B cell (primary cell): ENCODE measurements around the gene HTR3C. TPM values are rescaled to one million over a fixed set of nuclear protein-coding genes. Genes with fewer than 3 reads are reported as not detected.

Source experiments
- ATAC-seq: fragments of 200-7000 bp; cut with Tn5 transposase; one replicate; pipeline ENCODE4 v1.10.0; 2021; ENCODE audit warnings: low read depth, mild to moderate bottlenecking, moderate number of reproducible peaks, moderate library complexity
- CTCF ChIA-PET: fragments of 350-600 bp; sonication (Branson Sonifier 250); formaldehyde crosslinking; loops from one replicate; lab custom pipeline; 2021; ENCODE audit warnings: antibody characterized with exemption, inconsistent platforms; lab: Charles Lee
- POLR2A ChIA-PET: fragments of 350-600 bp; sonication (Branson Sonifier 250); formaldehyde crosslinking; loops from one replicate; lab custom pipeline; 2021; ENCODE audit warnings: antibody characterized with exemption; lab: Charles Lee
- DNase-seq: peaks from one replicate; pipeline ENCODE4 v3.0.0; 2013
- H2AFZ ChIP-seq: 2 replicates; pipeline ENCODE4 v1.6.1; 2012; ENCODE audit warnings: mild to moderate bottlenecking, low read depth, low read length; ENCODE audit not compliant: insufficient read depth, poor library complexity, severe bottlenecking
- H3K27ac ChIP-seq, 2 donors: 1 replicate in 1 of 2; 2 replicates in 1 of 2; pipeline ENCODE4 v1.5.1; 2012 to 2013; ENCODE audit warnings: low read length in 2 of 2, mild to moderate bottlenecking in 2 of 2, moderate library complexity in 1 of 2
- H3K27me3 ChIP-seq, 4 experiments: fragments of 200-600 bp in 1 of 4; sonication (generic) in 1 of 4; replicated peaks in 1 of 4; 1 replicate in 2 of 4; 2 replicates in 2 of 4; pipeline versions ENCODE4 v1.6.1 to v1.7.0; 2013 to 2016; ENCODE audit warnings: low read length in 3 of 4, mild to moderate bottlenecking in 2 of 4, mixed read lengths in 1 of 4, moderate library complexity in 1 of 4; ENCODE audit not compliant: insufficient read depth in 4 of 4, control insufficient read depth in 3 of 4; ENCODE audit errors: control extremely low read depth in 1 of 4
- H3K36me3 ChIP-seq, 2 experiments: replicated peaks in 1 of 2; 1 replicate in 1 of 2; 2 replicates in 1 of 2; pipeline versions ENCODE4 v1.6.1 to v1.7.1; 2013; ENCODE audit warnings: low read length in 1 of 2; ENCODE audit not compliant: insufficient read depth in 2 of 2, control insufficient read depth in 1 of 2; ENCODE audit errors: control extremely low read depth in 1 of 2, extremely low read depth in 1 of 2
- H3K4me1 ChIP-seq, 2 donors: fragments of 200-600 bp in 1 of 2; sonication (generic) in 1 of 2; 1 replicate in 1 of 2; 2 replicates in 1 of 2; pipeline versions ENCODE4 v1.5.1 to v1.6.1; 2013 to 2017; ENCODE audit warnings: low read length in 2 of 2; ENCODE audit not compliant: control insufficient read depth in 2 of 2, insufficient read depth in 2 of 2
- H3K4me2 ChIP-seq: replicated peaks from 2 replicates; pipeline ENCODE3; 2012; ENCODE audit warnings: mild to moderate bottlenecking, low read depth, low read length; ENCODE audit not compliant: poor library complexity, severe bottlenecking
- H3K4me3 ChIP-seq, 5 experiments: fragments of 200-600 bp in 1 of 5; sonication (generic) in 1 of 5; 1 replicate in 3 of 5; 2 replicates in 2 of 5; pipeline versions ENCODE4 v1.5.1 to v1.7.0; 2011 to 2016; ENCODE audit warnings: low read length in 4 of 5, mild to moderate bottlenecking in 4 of 5, low read depth in 2 of 5, control low read depth in 1 of 5, moderate library complexity in 1 of 5; ENCODE audit not compliant: insufficient read depth in 1 of 5; ENCODE audit errors: control extremely low read depth in 1 of 5, extremely low read depth in 1 of 5
- H3K79me2 ChIP-seq: fragments of 200-600 bp; sonication (generic); one replicate; pipeline ENCODE4 v1.6.0; 2016; ENCODE audit warnings: low read length; ENCODE audit not compliant: control insufficient read depth, insufficient read depth
- H3K9ac ChIP-seq: fragments of 200-600 bp; sonication (generic); 2 replicates; pipeline ENCODE4 v1.6.1; 2017; ENCODE audit warnings: mild to moderate bottlenecking, low read length, moderate library complexity
- H3K9me3 ChIP-seq, 3 donors: one replicate each; pipeline versions ENCODE4 v1.6.1 to v1.7.1; 2013; ENCODE audit warnings: low read length in 2 of 3; ENCODE audit not compliant: control insufficient read depth in 2 of 3, insufficient read depth in 1 of 3; ENCODE audit errors: control extremely low read depth in 1 of 3
- H4K20me1 ChIP-seq: 2 replicates; pipeline ENCODE4 v1.6.0; 2012; ENCODE audit warnings: mild to moderate bottlenecking, low read length; ENCODE audit not compliant: insufficient read depth, control insufficient read depth, poor library complexity, severe bottlenecking
- H3K27ac Mint-ChIP-seq: one replicate; pipeline ENCODE4 v1.8.0; 2021; ENCODE audit warnings: mixed read lengths
- H3K27me3 Mint-ChIP-seq: one replicate; pipeline ENCODE4 v1.8.0; 2021; ENCODE audit warnings: mixed read lengths
- H3K4me1 Mint-ChIP-seq: one replicate; pipeline ENCODE4 v1.8.0; 2021; ENCODE audit warnings: mixed read lengths
- H3K4me3 Mint-ChIP-seq: one replicate; pipeline ENCODE4 v1.8.0; 2021; ENCODE audit warnings: mixed read lengths
- H3K9me3 Mint-ChIP-seq: one replicate; pipeline ENCODE4 v1.8.0; 2022; ENCODE audit warnings: mixed read lengths; ENCODE audit not compliant: insufficient read depth
- CTCF ChIP-seq: fragments of 200-600 bp; IDR thresholded peaks from one replicate; pipeline ENCODE4 v1.8.0; 2022; ENCODE audit warnings: antibody characterized with exemption, mild to moderate bottlenecking
- EZH2 ChIP-seq: IDR thresholded peaks from 2 replicates; pipeline ENCODE4 v1.6.1; 2012; ENCODE audit warnings: borderline replicate concordance, low read depth, mild to moderate bottlenecking, moderate library complexity, low read length; ENCODE audit not compliant: insufficient read depth, poor library complexity, severe bottlenecking
- WGBS: methylation state at CpG from one replicate; pipeline ENCODE4 v1.1.5; 2013; ENCODE audit warnings: missing lambda C conversion rate; ENCODE audit not compliant: insufficient coverage; 5-methylcytosine and 5-hydroxymethylcytosine counted together
- intact Hi-C: fragments of 100-400 bp; cut with micrococcal nuclease; formaldehyde crosslinking; loops from one replicate; pipeline ENCODE4 v1.10.0; 2022
- polyA plus RNA-seq: library from polyadenylated mRNA; depleted of rRNA; stranded (reverse); fragments of >200 nt; gene quantifications from 2 replicates; pipeline ENCODE4 v1.2.3, GENCODE V29; 2012
- total RNA-seq, 2 donors: library from RNA; stranded (reverse); fragments of 120-200 nt in 1 of 2; gene quantifications; 1 replicate in 1 of 2; 2 replicates in 1 of 2; pipeline versions ENCODE4 v1.2.3 to v1.2.4, GENCODE V29; 2013 to 2022

HTR3C gene
- total and polyA plus RNA-seq, 2 donors (not counting 1 experiment from before 2014, with no cell fraction given): not detected

GRCh38 chr3:184059424-184059823 lies 6.6 kb downstream of the HTR3C start:
- TF ChIP-seq EZH2 (no peak), CTCF (no peak)

GRCh38 chr3:184062637-184063036 lies 9.8 kb downstream of the HTR3C start:
- H3K27me3 Mint-ChIP-seq: peaks cover 18% of the 10 kb centered on the region
- POLR2A ChIA-PET: no interaction called here

More at GRCh38 chr3:184059424-184059823, 6.6 kb downstream of the HTR3C start:
- Mint-ChIP-seq H3K9me3 (no peaks in the 10 kb centered on the region), H3K4me1 (no peaks in the 10 kb centered on the region), H3K27ac (no peak overlapping the region), H3K4me3 (no peak overlapping the region), H3K27me3 (peaks cover 26% of the 10 kb centered on the region)
- no peak for ATAC-seq
- Histone ChIP-seq H3K27ac (no peak overlapping the region), H3K4me1 (no peaks in the 10 kb centered on the region), H3K27me3 (no peaks in the 10 kb centered on the region), H3K9ac (no peak overlapping the region), H4K20me1 (no peaks in the 10 kb centered on the region), H3K79me2 (no peaks in the 10 kb centered on the region), H2AFZ (no peak overlapping the region), H3K4me2 (no peak overlapping the region), H3K4me3 (no peak overlapping the region), H3K9me3 (no peaks in the 10 kb centered on the region), H3K36me3 (no peaks in the 10 kb centered on the region)
- ChIA-PET CTCF (no interaction called here), POLR2A (no interaction called here)
- WGBS: 79% methylated on average over 5 of the region's 7 CpGs
- DNase-seq: no peak
- intact Hi-C loops: no loop called here

More at GRCh38 chr3:184062637-184063036, 9.8 kb downstream of the HTR3C start:
- Histone ChIP-seq H3K27me3 (no peaks in the 10 kb centered on the region), H3K4me1 (no peaks in the 10 kb centered on the region), H3K4me2 (no peak overlapping the region), H3K9me3 (no peaks in the 10 kb centered on the region), H2AFZ (no peak overlapping the region), H3K36me3 (no peaks in the 10 kb centered on the region), H3K4me3 (no peak overlapping the region), H3K79me2 (no peaks in the 10 kb centered on the region), H3K27ac (no peak overlapping the region), H4K20me1 (no peaks in the 10 kb centered on the region), H3K9ac (no peak overlapping the region)
- CTCF ChIA-PET: no interaction called here
- no peak overlapping the region for H3K27ac Mint-ChIP-seq
- no peaks in the 10 kb centered on the region for H3K9me3 Mint-ChIP-seq
- intact Hi-C loops: no loop called here
- no peak for DNase-seq
- TF ChIP-seq CTCF: no peak
- no peak for TF ChIP-seq EZH2
- ATAC-seq: no peak
- H3K4me3 Mint-ChIP-seq: no peak overlapping the region
- H3K4me1 Mint-ChIP-seq: no peaks in the 10 kb centered on the region
